Right lung (tissue), 5 donors: Measurements from ENCODE around the gene SH2D7. TPM values are rescaled to one million over a fixed set of nuclear protein-coding genes. Genes with fewer than 3 reads are reported as not detected.
"Not testable (repeated sequence)": the region's sequence is repeated elsewhere in the genome, so short reads cannot be mapped to it uniquely, and the experiment has no call there.

Source experiments
- DNase-seq, 2 donors: peaks; one replicate each; pipeline ENCODE4 v3.0.0-alpha.2; 2013
- polyA plus RNA-seq, 5 donors: library from polyadenylated mRNA; unstranded; fragments of 120-200 nt; gene quantifications; one replicate each; pipeline versions ENCODE4 v1.2.1 to v1.2.3, GENCODE V29; 2013; ENCODE audit warnings: inconsistent platforms in 1 of 5, low replicate concordance in 1 of 5; ENCODE audit not compliant: insufficient read length in 5 of 5, insufficient read depth in 1 of 5

SH2D7 gene
- polyA plus RNA-seq, 5 donors = 0.36 to 0.90 (median 0.48) TPM

DNA sequence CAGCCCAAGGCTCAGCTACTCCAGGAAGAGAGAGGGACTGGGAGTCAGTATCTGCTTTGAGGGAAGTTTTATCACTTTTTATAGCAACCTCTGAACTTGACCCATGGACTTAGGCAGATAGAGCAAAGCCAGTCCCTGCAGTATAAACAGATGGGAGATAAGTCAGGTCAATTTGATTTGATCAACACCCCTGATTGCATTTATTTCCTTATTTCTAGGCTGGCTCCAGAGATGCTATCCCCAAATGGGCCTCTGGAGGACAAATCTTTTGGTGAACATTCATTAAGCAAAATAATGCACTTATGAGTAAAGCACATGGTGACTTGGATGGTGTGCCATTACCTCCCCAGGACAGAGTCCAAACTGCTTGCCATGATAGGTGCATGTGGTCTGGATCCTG, 47.9 kb downstream of the SH2D7 start:
- no peak for DNase-seq

DNA sequence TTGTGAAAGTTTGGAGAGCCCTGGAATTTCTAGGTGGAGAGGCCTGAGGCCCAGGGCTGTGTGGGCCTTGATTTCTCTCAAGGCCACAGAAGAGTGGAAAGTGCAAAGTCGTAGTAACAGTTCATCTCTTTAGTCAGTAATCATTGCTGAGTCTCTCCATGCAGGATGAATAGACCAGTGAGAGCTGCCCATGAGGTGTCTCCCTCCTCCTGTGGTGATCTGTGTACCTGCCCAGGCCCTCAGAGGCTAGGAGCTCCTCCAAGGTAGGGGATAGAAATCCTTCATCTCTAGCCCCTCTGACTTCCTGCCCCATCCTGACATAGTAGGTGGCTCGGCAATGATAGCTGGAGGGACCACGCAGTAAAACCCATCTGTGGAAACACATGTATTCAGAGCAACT, 50.0 kb downstream of the SH2D7 start:
- DNase-seq = no peak

- DNase-seq = no peak
Measured at GRCh38 chr15:78146425-78147154, 54.2 kb downstream of the SH2D7 start.

DNA sequence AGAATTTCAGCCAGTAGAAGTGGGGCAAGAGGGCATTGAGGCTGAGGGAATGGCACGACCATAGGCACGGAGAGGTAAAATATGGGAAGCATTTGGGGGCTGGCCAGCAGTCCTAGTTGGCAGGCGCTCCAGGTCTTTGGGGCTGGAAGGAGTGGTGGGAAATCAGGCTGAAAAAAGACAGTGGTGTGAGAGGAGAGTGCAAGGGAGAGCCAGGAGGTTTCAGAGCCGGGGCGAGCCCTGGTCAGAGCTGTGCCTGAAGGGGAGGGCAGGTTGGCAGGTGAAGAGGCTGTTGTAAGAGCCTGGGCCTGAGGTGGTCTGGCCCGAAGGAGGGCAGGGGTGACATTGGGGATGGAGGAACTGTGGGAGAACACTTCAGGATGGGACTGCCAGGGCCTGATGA, 55.2 kb downstream of the SH2D7 start:
- no peak for DNase-seq

DNA sequence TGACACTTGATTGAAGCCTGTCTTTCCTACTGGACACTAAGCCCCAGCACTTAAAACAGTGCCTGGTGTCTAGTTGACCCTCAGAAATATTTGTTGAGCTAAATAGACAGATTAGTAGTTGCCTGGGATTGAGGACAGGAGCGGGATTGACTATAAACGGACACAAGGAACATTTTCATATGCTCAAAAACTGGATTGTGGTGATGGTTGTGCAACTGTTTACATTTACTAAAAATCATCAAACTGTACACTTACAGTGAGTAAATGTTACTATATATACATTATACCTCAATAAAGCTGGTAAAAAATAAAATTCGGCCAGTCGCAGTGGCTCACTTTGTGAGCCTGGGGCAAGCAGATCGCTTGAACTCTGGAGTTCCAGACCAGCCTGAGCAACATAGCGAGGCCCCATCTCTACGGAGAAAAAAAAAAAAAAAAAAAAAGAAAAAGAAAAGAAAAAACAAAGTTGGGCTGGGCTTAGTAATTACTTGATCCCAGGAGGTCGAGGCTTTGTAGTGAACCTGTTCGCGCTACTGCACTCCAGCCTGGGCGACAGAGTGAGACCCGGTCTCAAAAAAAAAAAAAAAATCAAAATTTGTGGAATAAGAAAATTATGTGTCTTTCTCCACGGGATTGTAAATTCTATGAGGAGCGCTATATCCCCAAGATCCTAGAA, 56.2 kb downstream of the SH2D7 start:
- DNase-seq = no peak

GRCh38 chr15:78149068-78149804, 56.9 kb downstream of the SH2D7 start, which contains the start of gene IDH3A:
Gene IDH3A, plus strand, starts transcription at chr15:78149362. Its CDS starts 42 bp downstream, at chr15:78149404.
- peak; percentile 98 to 99 for DNase-seq

DNA sequence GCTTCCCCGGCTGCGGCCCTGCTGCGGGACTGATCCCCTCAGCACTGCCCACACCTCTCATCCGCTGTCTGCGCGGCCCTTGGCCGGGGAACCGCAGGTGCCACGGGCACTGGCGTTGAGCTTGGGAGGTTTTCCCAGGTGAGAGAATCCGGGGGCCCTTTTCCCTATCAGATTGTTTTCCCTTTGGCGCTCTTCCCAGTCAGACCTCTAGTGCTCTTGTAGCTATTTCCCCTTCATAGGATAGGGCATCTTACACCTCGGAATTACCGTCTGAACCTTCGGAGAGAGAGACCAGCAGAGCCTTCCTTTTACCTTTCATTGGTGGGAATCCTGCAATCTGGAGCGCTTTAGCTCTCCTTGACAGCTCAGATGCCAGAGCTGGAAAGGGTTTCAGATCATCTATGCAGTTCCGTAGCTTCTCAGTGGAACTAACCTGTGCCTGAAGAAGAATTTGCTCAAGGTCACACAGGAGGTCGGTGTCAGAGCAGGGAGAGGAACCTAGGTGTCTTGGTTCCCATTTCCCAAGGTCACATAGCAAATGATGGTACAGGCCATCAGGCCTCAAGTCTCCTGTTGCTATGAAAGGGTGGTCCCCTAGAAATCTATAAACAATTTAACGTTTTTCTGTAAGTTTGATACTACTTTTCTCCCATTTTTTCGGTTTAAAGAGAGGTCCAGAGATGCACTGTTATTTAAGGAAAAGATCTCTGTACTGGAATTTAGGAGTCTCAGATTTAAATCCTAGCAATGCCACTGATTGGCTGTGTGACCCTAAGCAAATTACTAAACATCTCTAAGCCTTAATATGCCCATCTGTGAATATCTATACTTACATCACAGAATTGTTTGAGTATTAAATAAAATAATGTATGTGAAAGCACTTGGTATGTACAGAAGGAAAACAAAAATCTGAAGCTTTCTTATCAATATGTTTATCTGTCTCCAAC, 57.7 kb downstream of the SH2D7 start:
- DNase-seq = peak; percentile 48 to 51

DNA sequence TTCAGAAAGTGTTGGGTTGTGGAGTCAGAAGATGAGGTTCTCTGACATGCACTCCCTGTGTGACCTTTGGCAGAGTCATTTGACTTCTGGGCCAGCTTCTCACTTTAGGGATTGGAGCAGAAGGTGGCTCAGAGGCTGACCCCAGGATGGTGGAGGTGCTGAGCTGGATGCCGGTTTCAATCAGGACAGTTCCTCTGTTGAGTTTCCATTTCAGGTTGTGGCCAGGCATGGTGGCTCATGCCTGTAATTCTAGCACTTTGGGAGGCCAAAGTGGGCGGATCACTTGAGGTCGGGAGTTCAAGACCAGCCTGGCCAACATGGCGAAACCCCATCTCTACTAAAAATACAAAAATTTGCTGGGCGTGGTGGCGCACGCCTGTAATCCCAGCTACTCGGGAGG, 58.7 kb downstream of the SH2D7 start:
- DNase-seq = not testable (repeated sequence)

Other genes starting within 250 kb of the SH2D7 start
- gene TBC1D2B, start 14.8 kb upstream of the SH2D7 start, polyA plus RNA-seq = 10 to 100 TPM; 39.5 to 48.7 (median 40.9) TPM
- 10 to 100 TPM; 21.3 to 32.5 (median 29.1) TPM for gene CIB2, start 38.9 kb downstream of the SH2D7 start, polyA plus RNA-seq
- gene IDH3A, start 56.8 kb downstream of the SH2D7 start, polyA plus RNA-seq = 10 to 100 TPM; 35.0 to 47.6 (median 44.0) TPM
- gene ACSBG1, start 142.0 kb downstream of the SH2D7 start, polyA plus RNA-seq = 1 to 10 TPM in 1 of 5 donors, under 1 TPM in 4; 0.51 to 1.2 (median 0.82) TPM
- gene DNAJA4, start 172.0 kb downstream of the SH2D7 start, polyA plus RNA-seq = 10 to 100 TPM; 33.8 to 48.0 (median 39.5) TPM
- 100 to 1,000 TPM in 4 of 5 donors, 10 to 100 TPM in 1; 97.0 to 123 (median 114) TPM for gene SKIC8, start 207.0 kb downstream of the SH2D7 start, polyA plus RNA-seq
- 1 to 10 TPM in 1 of 5 donors, under 1 TPM in 3, not detected in 1; 0.47 to 2.6 (median 0.75) TPM for gene CRABP1, start 247.8 kb downstream of the SH2D7 start, polyA plus RNA-seq